OCI-M2 (cell line): ENCODE measurements around the gene WDR1.

ENCODE experiments used
- DNase-seq: peaks from one replicate; lab custom pipeline; 2025; ENCODE audit not compliant: unreplicated experiment; lab: John Stamatoyannopoulos, UW

WDR1 gene

GRCh38 chr4:10074076-10074766 is 42.4 kb downstream of the WDR1 start:
- no peak for DNase-seq

- DNase-seq = no peak
Observed at GRCh38 chr4:10072420-10073017, 44.1 kb downstream of the WDR1 start.

GRCh38 chr4:10069075-10069642 is 47.4 kb downstream of the WDR1 start:
- no peak for DNase-seq

- no peak for DNase-seq
Observed at GRCh38 chr4:10066670-10067651, 49.6 kb downstream of the WDR1 start.

GRCh38 chr4:10066206-10066605 is 50.4 kb downstream of the WDR1 start:
- no peak for DNase-seq

GRCh38 chr4:10063544-10064300 is 52.9 kb downstream of the WDR1 start:
- DNase-seq = no peak

GRCh38 chr4:10061650-10062415 is 54.8 kb downstream of the WDR1 start:
- no peak for DNase-seq

GRCh38 chr4:10058371-10058770 is 58.2 kb downstream of the WDR1 start:
- no peak for DNase-seq

- DNase-seq = no peak
Observed at GRCh38 chr4:10057023-10057395, 59.6 kb downstream of the WDR1 start.

GRCh38 chr4:10056334-10057022 is 60.1 kb downstream of the WDR1 start:
- DNase-seq = no peak

GRCh38 chr4:10055871-10056270 is 60.7 kb downstream of the WDR1 start:
- no peak for DNase-seq

- no peak for DNase-seq
Observed at GRCh38 chr4:10054571-10055041, 62.0 kb downstream of the WDR1 start.

GRCh38 chr4:10053635-10054453 is 62.8 kb downstream of the WDR1 start:
- DNase-seq = no peak

- DNase-seq = no peak
Observed at GRCh38 chr4:10051517-10052135, 65.0 kb downstream of the WDR1 start.

GRCh38 chr4:10050721-10051120 is 65.9 kb downstream of the WDR1 start:
- no peak for DNase-seq

GRCh38 chr4:10050261-10050661 is 66.3 kb downstream of the WDR1 start:
- DNase-seq = no peak

- no peak for DNase-seq
Observed at GRCh38 chr4:10048941-10049697, 67.5 kb downstream of the WDR1 start.
